Trophoblast cell (in vitro differentiated cells and primary cell): ENCODE data around the gene PCSK1.

Source experiments
- DNase-seq, 2 donors: peaks; one replicate each; pipeline ENCODE4 v3.0.0-alpha.2; 2016
- H2AFZ ChIP-seq: 2 replicates; pipeline ENCODE4 v1.6.1; 2013; ENCODE audit warnings: low read length, moderate library complexity, mild to moderate bottlenecking; ENCODE audit not compliant: insufficient read depth, poor library complexity
- H2AK5ac ChIP-seq: 2 replicates; pipeline ENCODE4 v1.6.1; 2013; ENCODE audit warnings: mild to moderate bottlenecking, low read length
- H2BK120ac ChIP-seq: 2 replicates; pipeline ENCODE4 v1.6.1; 2013; ENCODE audit warnings: low read length, mild to moderate bottlenecking, moderate library complexity; ENCODE audit not compliant: insufficient read depth, poor library complexity
- H2BK12ac ChIP-seq: 2 replicates; pipeline ENCODE4 v1.6.1; 2013; ENCODE audit warnings: mild to moderate bottlenecking, low read length, moderate library complexity
- H2BK5ac ChIP-seq: 2 replicates; pipeline ENCODE4 v1.6.1; 2013; ENCODE audit warnings: low read length, low read depth, moderate library complexity, mild to moderate bottlenecking; ENCODE audit not compliant: poor library complexity
- H3K14ac ChIP-seq: 2 replicates; pipeline ENCODE4 v1.6.1; 2013; ENCODE audit warnings: mild to moderate bottlenecking, low read length
- H3K18ac ChIP-seq: 2 replicates; pipeline ENCODE4 v1.6.1; 2013; ENCODE audit warnings: mild to moderate bottlenecking, low read length
- H3K23ac ChIP-seq: 2 replicates; pipeline ENCODE4 v1.6.1; 2013; ENCODE audit warnings: low read length
- H3K27ac ChIP-seq: 2 replicates; pipeline ENCODE4 v1.5.1; 2013; ENCODE audit warnings: low read depth, mild to moderate bottlenecking, inconsistent platforms, low read length, moderate library complexity
- H3K27me3 ChIP-seq: 2 replicates; pipeline ENCODE4 v1.6.1; 2013; ENCODE audit warnings: inconsistent platforms, mild to moderate bottlenecking, low read length, moderate library complexity; ENCODE audit not compliant: insufficient read depth
- H3K36me3 ChIP-seq, 2 experiments: 1 replicate in 1 of 2; 2 replicates in 1 of 2; pipeline ENCODE4 v1.6.1; 2013; ENCODE audit warnings: low read length in 2 of 2, mild to moderate bottlenecking in 2 of 2, moderate library complexity in 1 of 2; ENCODE audit not compliant: insufficient read depth in 2 of 2, control insufficient read depth in 1 of 2
- H3K4ac ChIP-seq: 2 replicates; pipeline ENCODE4 v1.6.1; 2013; ENCODE audit warnings: low read depth, mild to moderate bottlenecking, low read length, moderate library complexity
- H3K4me1 ChIP-seq, 2 experiments: 1 replicate in 1 of 2; 2 replicates in 1 of 2; pipeline ENCODE4 v1.6.1; 2013; ENCODE audit warnings: low read length in 2 of 2, mild to moderate bottlenecking in 2 of 2, moderate library complexity in 1 of 2; ENCODE audit not compliant: insufficient read depth in 2 of 2, control insufficient read depth in 1 of 2
- H3K4me2 ChIP-seq: 2 replicates; pipeline ENCODE4 v1.6.1; 2013; ENCODE audit warnings: inconsistent platforms, mild to moderate bottlenecking, low read length, moderate library complexity
- H3K4me3 ChIP-seq: 2 replicates; pipeline ENCODE4 v1.5.1; 2013; ENCODE audit warnings: mild to moderate bottlenecking, low read depth, low read length, inconsistent platforms
- H3K79me1 ChIP-seq: one replicate; pipeline ENCODE4 v1.6.1; 2013; ENCODE audit warnings: low read length
- H3K79me2 ChIP-seq: 2 replicates; pipeline ENCODE4 v1.6.1; 2013; ENCODE audit warnings: low read length, mild to moderate bottlenecking; ENCODE audit not compliant: control insufficient read depth, insufficient read depth, poor library complexity
- H3K9ac ChIP-seq: 2 replicates; pipeline ENCODE4 v1.6.1; 2013; ENCODE audit warnings: mild to moderate bottlenecking, low read length
- H3K9me3 ChIP-seq: 2 replicates; pipeline ENCODE4 v1.6.1; 2013; ENCODE audit warnings: low read depth, mild to moderate bottlenecking, control low read depth, inconsistent platforms, low read length; ENCODE audit not compliant: insufficient read depth
- H4K12ac ChIP-seq: 2 replicates; pipeline ENCODE4 v1.6.1; 2013; ENCODE audit warnings: low read depth, mild to moderate bottlenecking, low read length, moderate library complexity
- H4K8ac ChIP-seq: 2 replicates; pipeline ENCODE4 v1.6.1; 2013; ENCODE audit warnings: low read depth, mild to moderate bottlenecking, low read length, moderate library complexity
- H4K91ac ChIP-seq: one replicate; pipeline ENCODE4 v1.6.1; 2013; ENCODE audit warnings: low read depth, mild to moderate bottlenecking, low read length, moderate library complexity
- WGBS: extraction: QIAGEN DNeasy Blood & Tissue Kit; methylation state at CpG from one replicate; pipeline ENCODE4 v1.1.7; 2013; ENCODE audit warnings: missing lambda C conversion rate; ENCODE audit not compliant: insufficient read length, insufficient coverage; ENCODE audit errors: extremely low coverage; 5-methylcytosine and 5-hydroxymethylcytosine counted together

PCSK1 gene

GRCh38 chr5:96342581-96342980, 90.5 kb downstream of the PCSK1 start:
- no peak overlapping the region for H3K4me3 ChIP-seq
- peaks cover 0 to under 1% of the 10 kb centered on the region in 2 experiments for H3K4me1 ChIP-seq
- H3K9ac ChIP-seq: no peak overlapping the region
- no peaks in the 10 kb centered on the region for H3K36me3 ChIP-seq
- H2AFZ ChIP-seq: no peak overlapping the region
- H2BK5ac ChIP-seq: no peak overlapping the region
- H4K8ac ChIP-seq: no peak overlapping the region
- no peaks in the 10 kb centered on the region for H3K27me3 ChIP-seq
- H3K79me2 ChIP-seq: no peaks in the 10 kb centered on the region
- H2BK12ac ChIP-seq: no peak overlapping the region
- H3K27ac ChIP-seq: no peak overlapping the region
- DNase-seq: peak; percentile 60 to 83
- H3K79me1 ChIP-seq: peaks cover 1% of the 10 kb centered on the region
- H2AK5ac ChIP-seq: no peak overlapping the region
- H3K9me3 ChIP-seq: no peaks in the 10 kb centered on the region
- H3K14ac ChIP-seq: no peak overlapping the region
- H4K91ac ChIP-seq: no peak overlapping the region
- H2BK120ac ChIP-seq: no peak overlapping the region
- no peak overlapping the region for H4K12ac ChIP-seq
- no peak overlapping the region for H3K4me2 ChIP-seq
- H3K23ac ChIP-seq: no peak overlapping the region
- no peak overlapping the region for H3K18ac ChIP-seq
- H3K4ac ChIP-seq: no peak overlapping the region
- WGBS: no CpG with 5 or more reads among the region's 4 CpGs
